ENCODE data around the gene KIF11. TPM values are rescaled to one million over a fixed set of nuclear protein-coding genes. Genes with fewer than 3 reads are reported as not detected.

The KIF11 gene
- total and polyA plus RNA-seq, 2 of the 13 experiments (the other 11 are each of a cell fraction or from before 2014, with no cell fraction given) = 8.7 to 38.4 TPM

DNA sequence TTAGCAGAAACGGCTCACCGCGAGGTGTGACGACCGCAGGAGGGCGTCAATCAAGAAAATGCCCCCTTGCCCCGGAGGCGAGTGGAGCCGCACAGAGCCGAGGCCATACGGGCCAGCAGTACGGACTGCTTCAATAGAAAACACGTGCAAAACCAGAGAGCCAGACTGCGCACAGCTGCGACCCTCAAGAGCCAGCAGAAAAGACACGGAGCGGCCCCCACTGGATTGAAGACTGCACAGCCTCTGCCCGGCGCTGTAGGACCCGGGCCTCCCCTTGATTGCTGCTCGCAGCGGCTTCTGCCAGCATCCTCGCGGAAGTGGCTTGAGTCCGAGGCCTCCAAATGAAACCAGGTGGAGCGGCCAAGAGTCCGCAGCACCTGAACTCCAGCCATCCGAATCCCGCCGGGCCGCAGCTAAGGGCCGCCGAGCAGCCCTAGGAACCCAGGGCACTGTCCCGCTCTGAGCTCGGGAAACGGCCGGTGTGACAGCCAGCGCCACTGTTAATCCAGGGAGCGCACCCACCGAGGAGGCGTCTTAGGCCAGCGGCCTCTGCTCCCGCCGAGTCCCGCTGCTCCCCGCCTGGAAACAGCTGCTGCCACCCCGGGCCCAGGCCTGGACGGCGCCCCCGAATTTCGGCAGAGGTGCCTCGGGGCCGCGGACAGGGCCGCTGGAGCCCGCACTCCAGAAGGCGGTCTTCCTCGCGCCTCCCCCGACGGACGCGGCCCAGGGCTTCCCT, 96.2 kb downstream of the KIF11 start (continued):
- TF ChIP-seq KMT2B (CRISPR knock-in tag; IDR thresholded peaks at IDR 0.05) (peak; percentile 78), ZSCAN12 (CRISPR knock-in tag; IDR thresholded peaks at IDR 0.05) (no peak), PLRG1 (conservative IDR thresholded peaks at IDR 0.05) (no peak), ZNF383 (CRISPR knock-in tag; IDR thresholded peaks at IDR 0.05; ENCODE audit: borderline replicate concordance) (no peak), ZNF766 (CRISPR knock-in tag; IDR thresholded peaks at IDR 0.05; ENCODE audit: borderline replicate concordance) (peak; percentile 64; the same call in 1 of the 2 replicates), FOSL1 (CRISPR knock-in tag; IDR thresholded peaks at IDR 0.05; ENCODE audit: borderline replicate concordance) (no peak), CBX1 (IDR thresholded peaks at IDR 0.05; ENCODE audit: low read depth) (no peak), THAP11 (CRISPR knock-in tag; IDR thresholded peaks at IDR 0.05) (peak; percentile 52; the same call in 1 of the 2 replicates), ADNP (CRISPR knock-in tag; IDR thresholded peaks at IDR 0.05) (no peak), ZNF224 (CRISPR knock-in tag; IDR thresholded peaks at IDR 0.05) (0 out of 2 replicates have a peak, but pooled peaks have one; percentile 30), FIP1L1 (IDR thresholded peaks at IDR 0.05; ENCODE audit: borderline replicate concordance, insufficient read depth, low read depth, low read length) (no peak), HNF4A (CRISPR knock-in tag; IDR thresholded peaks at IDR 0.05) (no peak; the same call in 1 of the 2 replicates), DNMT1 (CRISPR knock-in tag; IDR thresholded peaks at IDR 0.05) (no peak), GZF1 (CRISPR knock-in tag; IDR thresholded peaks at IDR 0.05) (no peak), EHMT2 (IDR thresholded peaks at IDR 0.05; ENCODE audit: borderline replicate concordance, low read depth, low read length) (no peak), RAD21 (CRISPR knock-in tag; IDR thresholded peaks at IDR 0.05) (no peak)
- TF ChIP-seq, protein P1, sequence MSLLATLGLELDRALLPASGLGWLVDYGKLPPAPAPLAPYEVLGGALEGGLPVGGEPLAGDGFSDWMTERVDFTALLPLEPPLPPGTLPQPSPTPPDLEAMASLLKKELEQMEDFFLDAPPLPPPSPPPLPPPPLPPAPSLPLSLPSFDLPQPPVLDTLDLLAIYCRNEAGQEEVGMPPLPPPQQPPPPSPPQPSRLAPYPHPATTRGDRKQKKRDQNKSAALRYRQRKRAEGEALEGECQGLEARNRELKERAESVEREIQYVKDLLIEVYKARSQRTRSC (CRISPR knock-in tag; IDR thresholded peaks at IDR 0.05; ENCODE audit: low read depth) = no peak
- TF ChIP-seq, protein P2, sequence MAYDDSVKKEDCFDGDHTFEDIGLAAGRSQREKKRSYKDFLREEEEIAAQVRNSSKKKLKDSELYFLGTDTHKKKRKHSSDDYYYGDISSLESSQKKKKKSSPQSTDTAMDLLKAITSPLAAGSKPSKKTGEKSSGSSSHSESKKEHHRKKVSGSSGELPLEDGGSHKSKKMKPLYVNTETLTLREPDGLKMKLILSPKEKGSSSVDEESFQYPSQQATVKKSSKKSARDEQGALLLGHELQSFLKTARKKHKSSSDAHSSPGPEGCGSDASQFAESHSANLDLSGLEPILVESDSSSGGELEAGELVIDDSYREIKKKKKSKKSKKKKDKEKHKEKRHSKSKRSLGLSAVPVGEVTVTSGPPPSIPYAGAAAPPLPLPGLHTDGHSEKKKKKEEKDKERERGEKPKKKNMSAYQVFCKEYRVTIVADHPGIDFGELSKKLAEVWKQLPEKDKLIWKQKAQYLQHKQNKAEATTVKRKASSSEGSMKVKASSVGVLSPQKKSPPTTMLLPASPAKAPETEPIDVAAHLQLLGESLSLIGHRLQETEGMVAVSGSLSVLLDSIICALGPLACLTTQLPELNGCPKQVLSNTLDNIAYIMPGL (CRISPR knock-in tag; IDR thresholded peaks at IDR 0.05; ENCODE audit: borderline replicate concordance in 1 of 2, low read depth in 1 of 2) = peak; percentile 66 to 94
- TF ChIP-seq, protein P3, sequence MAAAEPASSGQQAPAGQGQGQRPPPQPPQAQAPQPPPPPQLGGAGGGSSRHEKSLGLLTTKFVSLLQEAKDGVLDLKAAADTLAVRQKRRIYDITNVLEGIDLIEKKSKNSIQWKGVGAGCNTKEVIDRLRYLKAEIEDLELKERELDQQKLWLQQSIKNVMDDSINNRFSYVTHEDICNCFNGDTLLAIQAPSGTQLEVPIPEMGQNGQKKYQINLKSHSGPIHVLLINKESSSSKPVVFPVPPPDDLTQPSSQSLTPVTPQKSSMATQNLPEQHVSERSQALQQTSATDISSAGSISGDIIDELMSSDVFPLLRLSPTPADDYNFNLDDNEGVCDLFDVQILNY (CRISPR knock-in tag; conservative IDR thresholded peaks at IDR 0.05) = no peak
- TF ChIP-seq, protein P4, sequence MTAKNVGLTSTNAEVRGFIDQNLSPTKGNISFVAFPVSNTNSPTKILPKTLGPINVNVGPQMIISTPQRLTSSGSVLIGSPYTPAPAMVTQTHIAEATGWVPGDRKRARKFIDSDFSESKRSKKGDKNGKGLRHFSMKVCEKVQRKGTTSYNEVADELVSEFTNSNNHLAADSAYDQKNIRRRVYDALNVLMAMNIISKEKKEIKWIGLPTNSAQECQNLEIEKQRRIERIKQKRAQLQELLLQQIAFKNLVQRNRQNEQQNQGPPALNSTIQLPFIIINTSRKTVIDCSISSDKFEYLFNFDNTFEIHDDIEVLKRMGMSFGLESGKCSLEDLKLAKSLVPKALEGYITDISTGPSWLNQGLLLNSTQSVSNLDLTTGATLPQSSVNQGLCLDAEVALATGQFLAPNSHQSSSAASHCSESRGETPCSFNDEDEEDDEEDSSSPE (CRISPR knock-in tag; IDR thresholded peaks at IDR 0.05) = no peak
- TF ChIP-seq, protein P5, sequence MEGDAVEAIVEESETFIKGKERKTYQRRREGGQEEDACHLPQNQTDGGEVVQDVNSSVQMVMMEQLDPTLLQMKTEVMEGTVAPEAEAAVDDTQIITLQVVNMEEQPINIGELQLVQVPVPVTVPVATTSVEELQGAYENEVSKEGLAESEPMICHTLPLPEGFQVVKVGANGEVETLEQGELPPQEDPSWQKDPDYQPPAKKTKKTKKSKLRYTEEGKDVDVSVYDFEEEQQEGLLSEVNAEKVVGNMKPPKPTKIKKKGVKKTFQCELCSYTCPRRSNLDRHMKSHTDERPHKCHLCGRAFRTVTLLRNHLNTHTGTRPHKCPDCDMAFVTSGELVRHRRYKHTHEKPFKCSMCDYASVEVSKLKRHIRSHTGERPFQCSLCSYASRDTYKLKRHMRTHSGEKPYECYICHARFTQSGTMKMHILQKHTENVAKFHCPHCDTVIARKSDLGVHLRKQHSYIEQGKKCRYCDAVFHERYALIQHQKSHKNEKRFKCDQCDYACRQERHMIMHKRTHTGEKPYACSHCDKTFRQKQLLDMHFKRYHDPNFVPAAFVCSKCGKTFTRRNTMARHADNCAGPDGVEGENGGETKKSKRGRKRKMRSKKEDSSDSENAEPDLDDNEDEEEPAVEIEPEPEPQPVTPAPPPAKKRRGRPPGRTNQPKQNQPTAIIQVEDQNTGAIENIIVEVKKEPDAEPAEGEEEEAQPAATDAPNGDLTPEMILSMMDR (CRISPR knock-in tag; IDR thresholded peaks at IDR 0.05) = peak; percentile 69
- TF ChIP-seq, protein P6, sequence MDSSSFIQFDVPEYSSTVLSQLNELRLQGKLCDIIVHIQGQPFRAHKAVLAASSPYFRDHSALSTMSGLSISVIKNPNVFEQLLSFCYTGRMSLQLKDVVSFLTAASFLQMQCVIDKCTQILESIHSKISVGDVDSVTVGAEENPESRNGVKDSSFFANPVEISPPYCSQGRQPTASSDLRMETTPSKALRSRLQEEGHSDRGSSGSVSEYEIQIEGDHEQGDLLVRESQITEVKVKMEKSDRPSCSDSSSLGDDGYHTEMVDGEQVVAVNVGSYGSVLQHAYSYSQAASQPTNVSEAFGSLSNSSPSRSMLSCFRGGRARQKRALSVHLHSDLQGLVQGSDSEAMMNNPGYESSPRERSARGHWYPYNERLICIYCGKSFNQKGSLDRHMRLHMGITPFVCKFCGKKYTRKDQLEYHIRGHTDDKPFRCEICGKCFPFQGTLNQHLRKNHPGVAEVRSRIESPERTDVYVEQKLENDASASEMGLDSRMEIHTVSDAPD (CRISPR knock-in tag; IDR thresholded peaks at IDR 0.05) = no peak

Data from HepG2 (cell line).